ENCODE results near the gene RIPPLY1. TPM values are rescaled to one million over a fixed set of nuclear protein-coding genes. Genes with fewer than 3 reads are reported as not detected.

The RIPPLY1 gene
- total RNA-seq, 1 donor from 2014 or later, result not detected

DNA sequence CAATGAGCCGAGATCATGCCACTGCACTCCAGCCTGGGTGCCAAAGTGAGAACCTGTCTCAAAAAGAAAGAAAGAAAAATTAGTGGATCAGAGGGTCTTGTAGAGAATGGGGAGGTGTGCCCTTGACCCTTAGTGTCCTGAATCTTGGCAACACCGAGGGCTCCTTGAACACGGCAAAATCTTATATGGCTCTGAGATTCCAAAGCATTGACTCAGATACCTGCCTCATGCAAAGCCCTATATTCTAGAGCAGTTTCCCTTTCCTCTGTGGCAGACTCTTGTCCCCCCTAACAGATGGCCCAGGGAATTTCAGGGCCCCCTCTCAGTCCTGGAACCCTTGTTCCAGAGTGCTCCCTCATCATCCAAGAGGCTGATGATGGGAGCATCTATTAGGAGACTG is 23.9 kb upstream of the RIPPLY1 start:
- no peak for DNase-seq (ENCODE audit: low read depth)
- FAIRE-seq, result no peak
- Mint-ChIP-seq H3K27me3 (ENCODE audit: low read depth, unreplicated experiment) (peaks cover 6% of the 10 kb centered on the region), H3K27ac (ENCODE audit: unreplicated experiment) (no peak overlapping the region), H3K9me3 (ENCODE audit: unreplicated experiment) (no peaks in the 10 kb centered on the region), H3K4me3 (ENCODE audit: unreplicated experiment) (no peak overlapping the region), H3K36me3 (ENCODE audit: low read depth, unreplicated experiment) (no peaks in the 10 kb centered on the region), H3K4me1 (ENCODE audit: low read depth, unreplicated experiment) (no peaks in the 10 kb centered on the region)
- peaks cover 3% of the 10 kb centered on the region for H3K4me1 ChIP-seq (ENCODE audit: insufficient read depth, low read length)
- no peak for TF ChIP-seq EZH2 (IDR thresholded peaks at IDR 0.05; ENCODE audit: insufficient read depth, low read length)
- TF ChIP-seq, protein P1, sequence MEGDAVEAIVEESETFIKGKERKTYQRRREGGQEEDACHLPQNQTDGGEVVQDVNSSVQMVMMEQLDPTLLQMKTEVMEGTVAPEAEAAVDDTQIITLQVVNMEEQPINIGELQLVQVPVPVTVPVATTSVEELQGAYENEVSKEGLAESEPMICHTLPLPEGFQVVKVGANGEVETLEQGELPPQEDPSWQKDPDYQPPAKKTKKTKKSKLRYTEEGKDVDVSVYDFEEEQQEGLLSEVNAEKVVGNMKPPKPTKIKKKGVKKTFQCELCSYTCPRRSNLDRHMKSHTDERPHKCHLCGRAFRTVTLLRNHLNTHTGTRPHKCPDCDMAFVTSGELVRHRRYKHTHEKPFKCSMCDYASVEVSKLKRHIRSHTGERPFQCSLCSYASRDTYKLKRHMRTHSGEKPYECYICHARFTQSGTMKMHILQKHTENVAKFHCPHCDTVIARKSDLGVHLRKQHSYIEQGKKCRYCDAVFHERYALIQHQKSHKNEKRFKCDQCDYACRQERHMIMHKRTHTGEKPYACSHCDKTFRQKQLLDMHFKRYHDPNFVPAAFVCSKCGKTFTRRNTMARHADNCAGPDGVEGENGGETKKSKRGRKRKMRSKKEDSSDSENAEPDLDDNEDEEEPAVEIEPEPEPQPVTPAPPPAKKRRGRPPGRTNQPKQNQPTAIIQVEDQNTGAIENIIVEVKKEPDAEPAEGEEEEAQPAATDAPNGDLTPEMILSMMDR (IDR thresholded peaks at IDR 0.05; ENCODE audit: insufficient read depth, low read depth, low read length), result no peak
- H3K27ac ChIP-seq (ENCODE audit: low read depth, low read length), result no peak overlapping the region
- H3K9me3 ChIP-seq (ENCODE audit: insufficient read depth, low read depth, low read length), result no peaks in the 10 kb centered on the region
- H3K79me2 ChIP-seq (ENCODE audit: insufficient read depth, low read length), result no peaks in the 10 kb centered on the region
- no peak overlapping the region for H3K9ac ChIP-seq (ENCODE audit: low read length)
- no peaks in the 10 kb centered on the region for H4K20me1 ChIP-seq (ENCODE audit: insufficient read depth, low read length)
- H2AFZ ChIP-seq (ENCODE audit: low read depth, low read length), result no peak overlapping the region
- no peak overlapping the region for H3K4me2 ChIP-seq (ENCODE audit: low read length)
- no peaks in the 10 kb centered on the region for H3K36me3 ChIP-seq (ENCODE audit: insufficient read depth, low read length)
- H3K27me3 ChIP-seq (ENCODE audit: insufficient read depth, low read length), result no peaks in the 10 kb centered on the region
- no peak overlapping the region for H3K4me3 ChIP-seq (ENCODE audit: insufficient read depth, low read depth, low read length)

DNA sequence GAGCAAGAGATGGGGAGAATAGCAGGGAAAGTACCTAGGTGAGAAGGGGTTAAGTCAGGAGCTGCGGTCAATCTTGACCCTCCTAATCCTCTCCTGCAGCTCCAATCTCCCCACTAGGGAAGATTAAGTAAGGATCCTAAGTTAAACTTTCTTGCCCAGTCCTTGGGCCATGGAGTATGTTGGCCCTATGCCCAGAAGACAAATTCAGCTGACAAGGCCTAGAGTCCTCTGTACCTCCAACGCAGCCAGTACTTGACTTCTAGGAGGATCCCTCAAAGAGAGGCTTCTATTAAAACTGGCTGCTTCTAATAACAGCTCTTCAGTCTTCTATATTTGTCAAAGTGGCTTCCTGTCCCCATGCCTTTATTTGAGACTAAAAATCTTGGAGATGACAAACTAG is 18.5 kb upstream of the RIPPLY1 start:
- H3K9me3 ChIP-seq (ENCODE audit: insufficient read depth, low read depth, low read length), result no peaks in the 10 kb centered on the region
- no peak overlapping the region for H3K4me3 ChIP-seq (ENCODE audit: insufficient read depth, low read depth, low read length)
- peaks cover 1% of the 10 kb centered on the region for H3K9me3 Mint-ChIP-seq (ENCODE audit: unreplicated experiment)
- no peak overlapping the region for H3K9ac ChIP-seq (ENCODE audit: low read length)
- no peaks in the 10 kb centered on the region for H3K79me2 ChIP-seq (ENCODE audit: insufficient read depth, low read length)
- no peaks in the 10 kb centered on the region for H3K36me3 Mint-ChIP-seq (ENCODE audit: low read depth, unreplicated experiment)
- no peak overlapping the region for H3K4me3 Mint-ChIP-seq (ENCODE audit: unreplicated experiment)
- no peak overlapping the region for H2AFZ ChIP-seq (ENCODE audit: low read depth, low read length)
- FAIRE-seq (no peak), DNase-seq (ENCODE audit: low read depth) (no peak)
- H3K27me3 Mint-ChIP-seq (ENCODE audit: low read depth, unreplicated experiment), result peaks cover 13% of the 10 kb centered on the region
- H3K27ac Mint-ChIP-seq (ENCODE audit: unreplicated experiment), result peak overlapping the region; percentile 26
- H4K20me1 ChIP-seq (ENCODE audit: insufficient read depth, low read length), result no peaks in the 10 kb centered on the region
- peaks cover 15% of the 10 kb centered on the region for H3K4me1 ChIP-seq (ENCODE audit: insufficient read depth, low read length)
- no peaks in the 10 kb centered on the region for H3K36me3 ChIP-seq (ENCODE audit: insufficient read depth, low read length)
- no peaks in the 10 kb centered on the region for H3K27me3 ChIP-seq (ENCODE audit: insufficient read depth, low read length)
- H3K27ac ChIP-seq (ENCODE audit: low read depth, low read length), result no peak overlapping the region
- TF ChIP-seq EZH2 (IDR thresholded peaks at IDR 0.05; ENCODE audit: insufficient read depth, low read length), result no peak
- TF ChIP-seq, protein P1 (IDR thresholded peaks at IDR 0.05; ENCODE audit: insufficient read depth, low read depth, low read length), result no peak
- H3K4me1 Mint-ChIP-seq (ENCODE audit: low read depth, unreplicated experiment), result peaks cover 11% of the 10 kb centered on the region
- H3K4me2 ChIP-seq (ENCODE audit: low read length), result no peak overlapping the region

DNA sequence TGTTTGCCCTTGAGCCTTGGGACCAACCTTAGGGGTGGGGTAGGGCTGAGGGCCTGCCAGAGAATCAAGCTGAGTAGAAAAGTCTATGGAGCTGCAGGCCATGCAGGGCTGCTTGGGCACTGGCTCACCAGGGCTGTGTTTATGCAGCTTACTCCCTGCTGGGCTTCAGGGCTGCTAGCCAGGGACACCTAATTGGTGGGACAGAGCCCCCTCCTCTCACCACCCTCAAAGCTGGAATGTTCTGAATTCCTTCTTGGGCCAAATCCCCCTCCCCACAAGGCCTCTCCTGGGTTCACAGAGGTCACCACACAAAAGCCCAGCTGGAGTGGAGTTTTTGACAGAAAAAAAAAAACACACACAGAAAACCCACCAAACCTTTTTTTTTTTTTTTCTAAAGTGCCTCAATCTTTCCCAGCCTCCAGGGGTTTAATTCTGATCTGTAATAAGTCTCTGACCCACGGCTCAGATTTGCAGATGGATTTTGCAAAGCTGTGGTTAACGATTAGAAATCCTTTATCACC is 16.9 kb upstream of the RIPPLY1 start, which contains the start of gene CLDN2:
CLDN2 (plus strand) TSS at position 471 of the 521 bp plus-strand sequence. CDS start 7,827 bp downstream, outside the sequence.
- Mint-ChIP-seq H3K36me3 (ENCODE audit: low read depth, unreplicated experiment) (no peaks in the 10 kb centered on the region), H3K27me3 (ENCODE audit: low read depth, unreplicated experiment) (peaks cover 13% of the 10 kb centered on the region), H3K9me3 (ENCODE audit: unreplicated experiment) (peaks cover 1% of the 10 kb centered on the region), H3K27ac (ENCODE audit: unreplicated experiment) (no peak within 1 kb of the TSS), H3K4me1 (ENCODE audit: low read depth, unreplicated experiment) (peaks cover 11% of the 10 kb centered on the region), H3K4me3 (ENCODE audit: unreplicated experiment) (no peak within 1 kb of the TSS)
- Histone ChIP-seq H3K79me2 (ENCODE audit: insufficient read depth, low read length) (no peaks in the 10 kb centered on the region), H3K27ac (ENCODE audit: low read depth, low read length) (no peak within 1 kb of the TSS), H3K4me2 (ENCODE audit: low read length) (no peak within 1 kb of the TSS), H3K9ac (ENCODE audit: low read length) (no peak within 1 kb of the TSS), H3K27me3 (ENCODE audit: insufficient read depth, low read length) (no peaks in the 10 kb centered on the region), H2AFZ (ENCODE audit: low read depth, low read length) (no peak within 1 kb of the TSS), H3K36me3 (ENCODE audit: insufficient read depth, low read length) (no peaks in the 10 kb centered on the region), H3K4me1 (ENCODE audit: insufficient read depth, low read length) (peaks cover 15% of the 10 kb centered on the region), H4K20me1 (ENCODE audit: insufficient read depth, low read length) (no peaks in the 10 kb centered on the region), H3K4me3 (ENCODE audit: insufficient read depth, low read depth, low read length) (no peak within 1 kb of the TSS), H3K9me3 (ENCODE audit: insufficient read depth, low read depth, low read length) (no peaks in the 10 kb centered on the region)
- DNase-seq (ENCODE audit: low read depth) (no peak), FAIRE-seq (no peak)
- TF ChIP-seq, protein P1 (IDR thresholded peaks at IDR 0.05; ENCODE audit: insufficient read depth, low read depth, low read length), result no peak
- TF ChIP-seq EZH2 (IDR thresholded peaks at IDR 0.05; ENCODE audit: insufficient read depth, low read length), result no peak

Measured in astrocyte (in vitro differentiated cells and primary cell).